ENCODE results near the gene B3GNT3. TPM values are rescaled to one million over a fixed set of nuclear protein-coding genes. Genes with fewer than 3 reads are reported as not detected.
"Not testable (repeated sequence)": the region's sequence is repeated elsewhere in the genome, so short reads cannot be mapped to it uniquely, and the experiment has no call there.

The B3GNT3 gene
- total RNA-seq, 1 donor from 2014 or later = 11.5 TPM

GRCh38 chr19:17775245-17775927, 19.6 kb upstream of the B3GNT3 start:
- no peak for DNase-seq (ENCODE audit: low read depth)

GRCh38 chr19:17775991-17776803, 18.7 kb upstream of the B3GNT3 start:
- Histone ChIP-seq H3K4me3 (ENCODE audit: low read depth, low read length) (no peak overlapping the region), H3K27me3 (ENCODE audit: control insufficient read depth, insufficient read depth, low read length) (peaks cover 7% of the 10 kb centered on the region), H3K36me3 (ENCODE audit: control insufficient read depth, insufficient read depth, low read length) (no peaks in the 10 kb centered on the region)
- no peak for DNase-seq (ENCODE audit: low read depth)
- TF ChIP-seq, protein P1, sequence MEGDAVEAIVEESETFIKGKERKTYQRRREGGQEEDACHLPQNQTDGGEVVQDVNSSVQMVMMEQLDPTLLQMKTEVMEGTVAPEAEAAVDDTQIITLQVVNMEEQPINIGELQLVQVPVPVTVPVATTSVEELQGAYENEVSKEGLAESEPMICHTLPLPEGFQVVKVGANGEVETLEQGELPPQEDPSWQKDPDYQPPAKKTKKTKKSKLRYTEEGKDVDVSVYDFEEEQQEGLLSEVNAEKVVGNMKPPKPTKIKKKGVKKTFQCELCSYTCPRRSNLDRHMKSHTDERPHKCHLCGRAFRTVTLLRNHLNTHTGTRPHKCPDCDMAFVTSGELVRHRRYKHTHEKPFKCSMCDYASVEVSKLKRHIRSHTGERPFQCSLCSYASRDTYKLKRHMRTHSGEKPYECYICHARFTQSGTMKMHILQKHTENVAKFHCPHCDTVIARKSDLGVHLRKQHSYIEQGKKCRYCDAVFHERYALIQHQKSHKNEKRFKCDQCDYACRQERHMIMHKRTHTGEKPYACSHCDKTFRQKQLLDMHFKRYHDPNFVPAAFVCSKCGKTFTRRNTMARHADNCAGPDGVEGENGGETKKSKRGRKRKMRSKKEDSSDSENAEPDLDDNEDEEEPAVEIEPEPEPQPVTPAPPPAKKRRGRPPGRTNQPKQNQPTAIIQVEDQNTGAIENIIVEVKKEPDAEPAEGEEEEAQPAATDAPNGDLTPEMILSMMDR (IDR thresholded peaks at IDR 0.05; ENCODE audit: insufficient read depth, low read length, poor library complexity, severe bottlenecking) = no peak

More at GRCh38 chr19:17775245-17775927, 19.6 kb upstream of the B3GNT3 start:
- Histone ChIP-seq H3K27me3 (ENCODE audit: control insufficient read depth, insufficient read depth, low read length) (peaks cover 7% of the 10 kb centered on the region), H3K4me3 (ENCODE audit: low read depth, low read length) (no peak overlapping the region), H3K36me3 (ENCODE audit: control insufficient read depth, insufficient read depth, low read length) (no peaks in the 10 kb centered on the region)
- TF ChIP-seq, protein P1 (IDR thresholded peaks at IDR 0.05; ENCODE audit: insufficient read depth, low read length, poor library complexity, severe bottlenecking) = peak; percentile 56

- DNase-seq (ENCODE audit: low read depth); H3K4me3 ChIP-seq (ENCODE audit: low read depth, low read length); H3K36me3 ChIP-seq (ENCODE audit: control insufficient read depth, insufficient read depth, low read length); H3K27me3 ChIP-seq (ENCODE audit: control insufficient read depth, insufficient read depth, low read length): not testable (repeated sequence)
These were observed 17.1 kb upstream of the B3GNT3 start for GRCh38 chr19:17777840-17778239.

GRCh38 chr19:17778251-17778967, 16.5 kb upstream of the B3GNT3 start:
- TF ChIP-seq, protein P1 (IDR thresholded peaks at IDR 0.05; ENCODE audit: insufficient read depth, low read length, poor library complexity, severe bottlenecking) = no peak
- no peak for DNase-seq (ENCODE audit: low read depth)

GRCh38 chr19:17778968-17779929, 15.7 kb upstream of the B3GNT3 start:
- Histone ChIP-seq H3K4me3 (ENCODE audit: low read depth, low read length) (peak overlapping the region; percentile 26), H3K36me3 (ENCODE audit: control insufficient read depth, insufficient read depth, low read length) (no peaks in the 10 kb centered on the region), H3K27me3 (ENCODE audit: control insufficient read depth, insufficient read depth, low read length) (peaks cover 7% of the 10 kb centered on the region)
- TF ChIP-seq, protein P1 (IDR thresholded peaks at IDR 0.05; ENCODE audit: insufficient read depth, low read length, poor library complexity, severe bottlenecking) = no peak
- no peak for DNase-seq (ENCODE audit: low read depth)

More at GRCh38 chr19:17778251-17778967, 16.5 kb upstream of the B3GNT3 start:
- Histone ChIP-seq H3K4me3 (ENCODE audit: low read depth, low read length) (peak overlapping the region; percentile 26), H3K27me3 (ENCODE audit: control insufficient read depth, insufficient read depth, low read length) (peaks cover 7% of the 10 kb centered on the region), H3K36me3 (ENCODE audit: control insufficient read depth, insufficient read depth, low read length) (no peaks in the 10 kb centered on the region)
